ENCODE data around the gene ANKRD33.
A peak's percentile ranks its signal among the peaks of the same experiment; 100 is the strongest.

The ANKRD33 gene

GRCh38 chr12:51926718-51927117 is 38.8 kb downstream of the ANKRD33 start:
- TF ChIP-seq CTCF (IDR thresholded peaks at IDR 0.05; ENCODE audit: borderline replicate concordance, insufficient read depth, low read depth, low read length) = peak; percentile 64; the same call in 1 of the 2 replicates
- no peak overlapping the region for H3K4me3 ChIP-seq (ENCODE audit: low read depth, low read length)

- no peak for TF ChIP-seq CTCF (IDR thresholded peaks at IDR 0.05; ENCODE audit: borderline replicate concordance, insufficient read depth, low read depth, low read length)
- H3K4me3 ChIP-seq (ENCODE audit: low read depth, low read length) = no peak overlapping the region
These were observed 44.5 kb downstream of the ANKRD33 start for GRCh38 chr12:51932218-51933076.

DNA sequence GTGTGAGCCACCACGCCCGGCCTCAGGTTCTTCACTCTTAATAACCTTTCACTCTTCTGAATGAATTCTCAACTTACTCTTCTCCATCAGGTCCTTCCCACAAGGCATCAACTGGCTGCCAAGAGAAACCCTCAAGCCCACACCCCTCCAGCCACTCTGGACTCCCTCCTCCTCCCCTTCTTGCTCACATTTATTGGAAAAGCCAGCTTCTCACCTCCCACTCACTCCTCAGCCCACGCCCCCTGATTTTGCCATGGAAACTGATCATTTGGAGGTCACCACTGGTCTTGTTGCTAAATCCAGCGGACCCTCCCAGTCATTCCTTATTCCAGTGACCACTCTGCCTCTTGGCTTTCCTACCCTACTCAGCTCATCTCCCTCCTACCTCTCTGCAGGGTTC is 46.2 kb downstream of the ANKRD33 start:
- no peak overlapping the region for H3K4me3 ChIP-seq (ENCODE audit: low read depth, low read length)
- no peak for TF ChIP-seq CTCF (IDR thresholded peaks at IDR 0.05; ENCODE audit: borderline replicate concordance, insufficient read depth, low read depth, low read length)

GRCh38 chr12:51937926-51938325 is 50.0 kb downstream of the ANKRD33 start:
- no peak for TF ChIP-seq CTCF (IDR thresholded peaks at IDR 0.05; ENCODE audit: borderline replicate concordance, insufficient read depth, low read depth, low read length)
- H3K4me3 ChIP-seq (ENCODE audit: low read depth, low read length) = no peak overlapping the region

DNA sequence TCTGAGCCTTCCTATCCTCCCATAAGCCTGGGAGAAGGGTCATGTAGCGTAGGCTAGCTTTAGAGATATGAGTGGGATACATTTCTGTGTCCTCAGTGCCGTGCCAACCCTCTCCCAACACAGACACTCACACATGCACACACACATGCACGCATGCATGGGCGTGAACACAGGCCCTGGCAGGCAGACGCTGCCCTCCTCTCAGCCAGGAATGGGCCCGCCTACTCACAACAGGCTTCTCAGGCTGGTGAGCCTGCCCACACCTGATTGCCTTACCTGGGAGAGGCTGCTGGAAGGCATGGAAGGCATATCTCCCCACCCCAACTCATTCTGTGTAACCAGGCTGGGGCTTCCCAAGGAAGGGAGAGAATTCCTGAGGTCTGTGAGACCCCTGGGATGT is 50.8 kb downstream of the ANKRD33 start:
- H3K4me3 ChIP-seq (ENCODE audit: low read depth, low read length) = no peak overlapping the region
- TF ChIP-seq CTCF (IDR thresholded peaks at IDR 0.05; ENCODE audit: borderline replicate concordance, insufficient read depth, low read depth, low read length) = no peak

- no peak for TF ChIP-seq CTCF (IDR thresholded peaks at IDR 0.05; ENCODE audit: borderline replicate concordance, insufficient read depth, low read depth, low read length)
- no peak overlapping the region for H3K4me3 ChIP-seq (ENCODE audit: low read depth, low read length)
These were observed 53.2 kb downstream of the ANKRD33 start for GRCh38 chr12:51941011-51941581.

Measured in GM12875 (cell line).